GM13977 (cell line): ENCODE data around the gene DUT.

ENCODE experiments used
- DNase-seq: peaks from one replicate; pipeline ENCODE4 v3.0.0; 2012; ENCODE audit warnings: low spot score
- CTCF ChIP-seq: IDR thresholded peaks from 2 replicates; pipeline ENCODE4 v1.5.1; 2012; ENCODE audit warnings: mild to moderate bottlenecking, control low read depth; ENCODE audit not compliant: insufficient read depth; ENCODE audit errors: extremely low read depth, missing control alignments
- in situ Hi-C: fragments of 300-500 bp; cut with MboI; formaldehyde crosslinking; loops from one replicate; pipeline ENCODE4 v1.12.0; 2022; ENCODE audit warnings: low sequenced_read_pairs, low pct_unique_long_range_greater_than_20kb, mixed read lengths, inconsistent platforms; ENCODE audit not compliant: unreplicated experiment

Gene DUT

DNA sequence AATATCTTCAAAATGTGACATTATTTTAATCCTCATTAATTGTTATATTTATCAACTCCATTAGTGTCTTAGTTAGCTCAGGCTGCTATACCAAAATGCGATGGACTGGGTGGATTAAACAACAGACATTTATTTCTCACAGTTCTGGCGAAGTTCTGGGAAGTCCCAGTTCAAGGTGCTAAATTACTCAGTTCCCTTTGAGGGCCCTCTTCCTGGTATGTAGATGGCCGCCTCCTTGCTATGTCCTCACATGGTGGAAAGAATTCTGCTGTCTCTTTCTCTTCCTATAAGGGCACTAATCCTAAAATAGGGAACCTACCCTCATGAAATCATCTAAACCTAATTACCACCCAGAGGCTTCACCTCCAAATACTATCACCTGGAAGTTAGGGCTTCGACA lies 38.8 kb upstream of the DUT start:
- no peak for DNase-seq
- TF ChIP-seq CTCF, result no peak
- in situ Hi-C loops, result no loop called here

- in situ Hi-C loops, result no loop called here
- no peak for DNase-seq
- no peak for TF ChIP-seq CTCF
These were observed 33.6 kb upstream of the DUT start for GRCh38 chr15:48297668-48298067.

DNA sequence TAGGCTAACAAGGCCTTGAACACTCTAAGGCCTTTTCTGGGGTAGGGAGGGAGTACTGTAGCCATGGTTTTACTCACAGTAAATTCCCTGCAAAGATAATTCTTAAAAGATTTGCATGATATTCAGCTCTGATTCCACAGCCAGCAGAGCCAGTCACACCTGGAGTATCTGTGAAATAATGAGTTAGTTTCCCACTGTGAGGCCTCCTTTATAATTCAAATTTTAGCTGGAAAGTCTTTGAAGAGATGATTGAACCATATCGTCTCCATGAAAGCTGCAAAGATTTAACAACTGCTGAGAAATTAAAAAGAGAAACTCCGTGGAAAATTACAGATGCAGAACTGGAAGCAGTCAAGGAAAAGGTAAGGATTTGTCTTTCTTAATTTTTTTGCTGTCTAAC lies 32.3 kb upstream of the DUT start:
- DNase-seq, result no peak
- in situ Hi-C loops, result no loop called here
- no peak for TF ChIP-seq CTCF

GRCh38 chr15:48300038-48300437 lies 31.2 kb upstream of the DUT start:
- in situ Hi-C loops, result no loop called here
- no peak for DNase-seq
- no peak for TF ChIP-seq CTCF

DNA sequence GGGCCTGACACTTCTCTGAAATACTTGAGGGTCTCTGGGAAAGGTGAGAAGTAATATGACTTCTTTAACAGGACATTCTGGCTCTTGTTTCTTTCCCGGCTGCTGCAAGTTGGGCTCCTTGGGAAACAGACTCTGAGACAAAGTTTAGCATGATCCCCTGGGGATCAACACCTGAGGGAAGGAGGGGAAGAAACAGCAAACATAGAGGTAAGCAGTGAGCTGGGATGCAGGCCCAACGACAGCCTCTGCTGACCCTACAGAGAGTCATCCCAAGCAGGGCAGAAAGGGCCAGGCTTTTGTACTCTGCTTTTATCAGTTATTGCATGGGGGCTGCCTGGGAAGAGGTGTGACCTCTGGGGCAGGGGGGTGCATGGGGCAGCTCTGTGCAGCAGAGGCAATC lies 26.8 kb upstream of the DUT start:
- in situ Hi-C loops, result no loop called here
- no peak for DNase-seq
- TF ChIP-seq CTCF, result no peak

DNA sequence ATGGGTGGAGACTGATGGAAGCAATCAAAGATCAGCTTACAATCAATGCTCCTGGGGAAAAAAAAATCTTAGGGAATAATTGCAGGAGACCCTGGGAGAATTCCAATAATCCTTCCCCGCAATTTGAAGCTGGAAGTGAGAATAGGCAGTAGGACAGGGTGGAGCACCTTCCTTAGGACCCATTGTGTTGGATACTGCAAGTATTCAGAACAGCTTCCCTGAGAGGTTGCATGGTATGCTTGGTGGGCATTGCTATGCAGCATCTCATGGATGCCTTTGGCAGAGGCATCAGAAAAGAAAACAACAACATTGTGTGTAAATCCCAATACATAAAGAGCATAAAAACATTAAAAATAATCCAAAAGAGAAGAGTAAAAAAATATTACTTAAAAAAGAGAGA lies 24.6 kb upstream of the DUT start:
- no peak for TF ChIP-seq CTCF
- DNase-seq, result no peak
- in situ Hi-C loops, result no loop called here

GRCh38 chr15:48307586-48307985 lies 23.6 kb upstream of the DUT start:
- TF ChIP-seq CTCF, result no peak
- in situ Hi-C loops, result no loop called here
- no peak for DNase-seq
